SK-N-SH (cell line): ENCODE measurements around the gene RAB1A.

ENCODE experiments used
- EP300 ChIP-seq, 2 experiments: IDR thresholded peaks; 2 replicates each; pipeline versions ENCODE4 v1.4.0 to v1.6.1; 2012; ENCODE audit warnings: borderline replicate concordance in 1 of 2, low read depth in 1 of 2, low read length in 1 of 2
- RXRA ChIP-seq: IDR thresholded peaks from 2 replicates; pipeline ENCODE4 v1.4.0; 2012; ENCODE audit warnings: low read depth, mild to moderate bottlenecking, borderline replicate concordance

DNA sequence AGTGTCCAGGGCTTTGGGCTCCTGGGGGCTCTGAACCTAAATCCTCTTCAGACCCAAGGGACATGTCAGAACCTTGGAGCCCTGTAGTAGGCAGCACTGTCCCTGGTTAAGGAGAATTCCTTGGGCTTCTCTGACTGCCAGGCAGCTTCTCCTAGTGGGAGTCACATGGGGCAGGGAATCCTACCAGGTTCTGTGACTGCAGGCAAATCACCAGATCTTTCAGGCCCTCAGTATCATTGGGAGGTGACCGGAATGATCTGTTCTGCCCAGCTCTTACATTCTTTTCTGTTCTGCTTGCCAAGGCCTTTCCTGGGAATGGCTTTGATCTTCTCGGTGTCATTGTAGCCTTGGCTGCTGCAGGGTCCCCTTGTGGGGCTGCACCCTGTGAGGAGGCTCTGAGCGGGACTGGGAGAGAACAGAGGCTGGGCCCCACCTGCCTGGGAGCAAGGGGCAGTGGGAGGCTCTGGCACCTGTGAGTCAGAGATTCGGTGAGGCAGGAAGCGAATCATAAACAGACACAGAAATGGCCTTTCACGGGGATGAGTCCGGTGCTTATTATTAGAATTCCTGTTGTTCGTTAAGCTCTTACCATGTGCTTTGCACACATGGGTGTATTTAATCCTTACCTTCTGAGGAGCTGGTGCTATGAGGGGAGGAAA, 59.6 kb downstream of the RAB1A start:
- no peak for TF ChIP-seq RXRA
- no peak; a peak in 1 of 4 replicates for TF ChIP-seq EP300 (IDR thresholded peaks at IDR 0.05; ENCODE audit: borderline replicate concordance in 1 of 2, low read depth in 1 of 2, low read length in 1 of 2)
